Naive thymus-derived CD8-positive, alpha-beta T cell (primary cell): ENCODE data around the gene UGT3A1. TPM values are rescaled to one million over a fixed set of nuclear protein-coding genes. Genes with fewer than 3 reads are reported as not detected.
A peak's percentile ranks its signal among the peaks of the same experiment; 100 is the strongest.
"Not testable (repeated sequence)": the region's sequence is repeated elsewhere in the genome, so short reads cannot be mapped to it uniquely, and the experiment has no call there.

ENCODE experiments used
- ATAC-seq, 2 donors: fragments of 150-1000 bp; cut with Tn5 transposase in 1 of 2; sonication (Bioruptor Pico), chemical (Tn5 transposase) in 1 of 2; 1 replicate in 1 of 2; 2 replicates in 1 of 2; pipeline ENCODE4 v1.10.0; 2021; ENCODE audit warnings: mild to moderate bottlenecking in 2 of 2, moderate library complexity in 2 of 2
- POLR2A ChIA-PET: fragments of 350-600 bp; sonication (Branson Sonifier 250); formaldehyde crosslinking; loops from one replicate; lab custom pipeline; 2021; ENCODE audit warnings: antibody characterized with exemption; lab: Charles Lee
- DNase-seq, 10 donors: peaks; one replicate each; pipeline versions ENCODE4 v3.0.0 to v3.0.0-alpha.2; 2020 to 2022
- H3K27ac Mint-ChIP-seq, 10 donors: one replicate each; pipeline ENCODE4 v1.8.0; 2020 to 2022; ENCODE audit warnings: mild to moderate bottlenecking in 10 of 10, mixed read lengths in 10 of 10, moderate library complexity in 4 of 10, inconsistent platforms in 1 of 10
- H3K27me3 Mint-ChIP-seq, 5 donors: one replicate each; pipeline ENCODE4 v1.8.0; 2021 to 2022; ENCODE audit warnings: mixed read lengths in 5 of 5
- H3K36me3 Mint-ChIP-seq, 3 donors: one replicate each; pipeline ENCODE4 v1.8.0; 2020 to 2022; ENCODE audit warnings: mixed read lengths in 3 of 3, mild to moderate bottlenecking in 2 of 3, inconsistent platforms in 1 of 3
- H3K4me1 Mint-ChIP-seq, 4 donors: one replicate each; pipeline ENCODE4 v1.8.0; 2021 to 2022; ENCODE audit warnings: mixed read lengths in 4 of 4
- H3K4me3 Mint-ChIP-seq, 10 donors: one replicate each; pipeline ENCODE4 v1.8.0; 2020 to 2022; ENCODE audit warnings: mild to moderate bottlenecking in 10 of 10, mixed read lengths in 10 of 10, moderate library complexity in 6 of 10, inconsistent platforms in 1 of 10
- H3K9me3 Mint-ChIP-seq, 9 donors: one replicate each; pipeline ENCODE4 v1.8.0; 2020 to 2022; ENCODE audit warnings: mixed read lengths in 9 of 9, mild to moderate bottlenecking in 3 of 9, inconsistent platforms in 1 of 9, moderate library complexity in 1 of 9
- polyA plus RNA-seq, 3 donors: library from polyadenylated mRNA; unstranded; fragments of 300-500 nt; fragmentation: Illumina TruSeq; gene quantifications; one replicate each; pipeline ENCODE4 v1.2.3, GENCODE V29; 2021
- total RNA-seq, 8 experiments: library from RNA in 2 of 8; stranded (reverse) in 2 of 8; gene quantifications; one replicate each; pipeline ENCODE4 v1.2.3 and lab custom pipeline; 2021 to 2026

Gene UGT3A1, protein sequence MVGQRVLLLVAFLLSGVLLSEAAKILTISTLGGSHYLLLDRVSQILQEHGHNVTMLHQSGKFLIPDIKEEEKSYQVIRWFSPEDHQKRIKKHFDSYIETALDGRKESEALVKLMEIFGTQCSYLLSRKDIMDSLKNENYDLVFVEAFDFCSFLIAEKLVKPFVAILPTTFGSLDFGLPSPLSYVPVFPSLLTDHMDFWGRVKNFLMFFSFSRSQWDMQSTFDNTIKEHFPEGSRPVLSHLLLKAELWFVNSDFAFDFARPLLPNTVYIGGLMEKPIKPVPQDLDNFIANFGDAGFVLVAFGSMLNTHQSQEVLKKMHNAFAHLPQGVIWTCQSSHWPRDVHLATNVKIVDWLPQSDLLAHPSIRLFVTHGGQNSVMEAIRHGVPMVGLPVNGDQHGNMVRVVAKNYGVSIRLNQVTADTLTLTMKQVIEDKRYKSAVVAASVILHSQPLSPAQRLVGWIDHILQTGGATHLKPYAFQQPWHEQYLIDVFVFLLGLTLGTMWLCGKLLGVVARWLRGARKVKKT
- total RNA-seq (not detected), polyA plus RNA-seq (not detected), total RNA-seq (lab: John Stamatoyannopoulos, UW) (0 to 0.26 (median 0) reads per million in 6 experiments)

DNA sequence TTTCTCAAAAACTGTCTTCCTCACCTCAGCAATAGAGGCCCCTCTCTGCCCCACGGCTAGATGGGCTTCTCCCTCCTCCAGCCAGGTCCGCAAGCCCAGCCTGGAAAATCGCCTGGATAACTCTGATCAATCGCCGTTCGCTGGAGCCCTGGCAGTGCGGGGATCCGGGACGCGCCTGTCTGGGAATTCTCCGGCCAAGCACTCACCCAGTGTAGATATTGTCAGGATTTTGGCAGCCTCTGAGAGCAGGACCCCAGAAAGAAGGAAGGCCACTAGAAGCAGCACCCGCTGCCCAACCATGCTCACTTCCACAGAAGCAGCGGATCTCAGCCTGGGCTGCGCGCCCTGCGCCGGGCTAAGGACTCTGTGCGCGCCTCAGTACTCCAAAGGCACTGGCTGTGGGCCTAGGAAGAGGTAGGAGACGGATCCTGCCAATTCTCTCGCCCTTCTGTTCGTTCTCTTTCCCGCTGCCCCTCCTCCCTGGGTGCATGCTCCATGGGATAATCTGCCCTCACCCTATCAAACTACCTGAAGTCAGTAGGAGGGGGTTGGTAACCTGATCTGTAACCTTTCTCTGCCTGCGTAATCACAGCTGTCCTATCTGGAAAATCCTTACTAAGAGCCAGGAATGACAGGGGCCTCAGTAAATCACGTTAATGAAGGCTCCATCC, at the start of gene UGT3A1:
UGT3A1 (minus strand) TSS at position 450 of the 671 bp plus-strand sequence; CDS start at position 300, 150 bp downstream.
- Mint-ChIP-seq H3K4me3 (no peak within 1 kb of the TSS), H3K4me1 (no peaks in the 10 kb centered on the region), H3K9me3 (no peaks in the 10 kb centered on the region), H3K36me3 (no peaks in the 10 kb centered on the region), H3K27me3 (peaks cover 7 to 28% (median 23%) of the 10 kb centered on the region in 5 donors), H3K27ac (no peak within 1 kb of the TSS)
- POLR2A ChIA-PET = no interaction called here
- no peak for ATAC-seq
- DNase-seq = no peak

DNA sequence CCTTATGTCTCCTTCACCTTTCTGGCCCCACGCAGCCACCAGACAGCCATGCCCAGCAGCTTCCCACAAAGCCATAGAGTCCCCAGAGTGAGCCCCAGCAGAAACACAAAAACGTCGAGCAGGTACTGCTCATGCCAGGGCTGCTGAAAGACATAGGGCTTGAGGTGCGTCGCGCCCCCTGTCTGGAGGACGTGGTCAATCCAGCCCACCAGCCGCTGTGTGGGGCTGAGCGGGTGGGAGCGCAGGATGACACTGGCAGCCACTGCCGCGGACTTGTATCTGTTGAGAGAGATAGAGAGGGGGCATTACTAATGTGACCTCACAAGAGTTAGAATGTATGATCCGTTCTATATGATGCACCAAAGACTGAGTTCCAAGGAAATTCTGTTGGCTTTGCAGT, 44.5 kb upstream of the UGT3A1 start:
- ATAC-seq (no peak), DNase-seq (no peak)
- peaks cover 0 to 2% (median 0%) of the 10 kb centered on the region in 9 donors for H3K9me3 Mint-ChIP-seq
- POLR2A ChIA-PET = no interaction called here
- H3K4me3 Mint-ChIP-seq = no peak overlapping the region
- H3K27ac Mint-ChIP-seq = no peak overlapping the region
- H3K4me1 Mint-ChIP-seq = no peaks in the 10 kb centered on the region
- no peaks in the 10 kb centered on the region for H3K36me3 Mint-ChIP-seq
- H3K27me3 Mint-ChIP-seq = peaks cover 0 to 16% (median 4%) of the 10 kb centered on the region in 5 donors

DNA sequence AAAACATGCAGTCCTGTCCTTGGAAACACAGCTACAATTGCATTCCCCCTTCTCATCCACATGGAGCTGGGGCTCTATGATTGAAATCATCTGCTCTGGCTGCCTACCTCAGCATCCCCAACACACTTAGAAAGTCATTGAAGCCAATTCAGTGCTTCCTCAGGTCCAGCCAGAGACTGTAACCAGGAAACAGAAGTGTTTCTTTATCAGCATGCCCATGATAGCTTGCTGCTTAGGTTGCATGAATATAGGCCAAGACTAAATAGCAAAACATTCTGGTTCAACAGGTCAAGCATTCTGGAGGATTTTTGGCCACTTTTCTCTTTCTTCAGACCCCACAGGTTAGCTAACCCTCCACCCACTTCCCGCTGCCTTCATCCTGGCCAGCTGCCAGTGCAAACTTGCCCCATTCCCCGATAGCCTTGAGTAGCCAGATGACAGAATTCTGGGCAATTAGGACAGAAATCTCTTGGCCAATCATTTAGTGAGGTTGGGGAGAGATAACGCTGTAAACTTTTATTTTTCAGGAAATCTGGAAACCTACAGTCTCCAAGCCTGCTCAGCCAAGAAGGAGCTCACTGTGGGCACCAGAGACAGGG, 43.4 kb upstream of the UGT3A1 start:
- H3K36me3 Mint-ChIP-seq, H3K4me3 Mint-ChIP-seq, DNase-seq, H3K4me1 Mint-ChIP-seq, POLR2A ChIA-PET, H3K9me3 Mint-ChIP-seq, ATAC-seq, H3K27ac Mint-ChIP-seq: not testable (repeated sequence)
- peaks cover 0 to 16% (median 4%) of the 10 kb centered on the region in 5 donors for H3K27me3 Mint-ChIP-seq

DNA sequence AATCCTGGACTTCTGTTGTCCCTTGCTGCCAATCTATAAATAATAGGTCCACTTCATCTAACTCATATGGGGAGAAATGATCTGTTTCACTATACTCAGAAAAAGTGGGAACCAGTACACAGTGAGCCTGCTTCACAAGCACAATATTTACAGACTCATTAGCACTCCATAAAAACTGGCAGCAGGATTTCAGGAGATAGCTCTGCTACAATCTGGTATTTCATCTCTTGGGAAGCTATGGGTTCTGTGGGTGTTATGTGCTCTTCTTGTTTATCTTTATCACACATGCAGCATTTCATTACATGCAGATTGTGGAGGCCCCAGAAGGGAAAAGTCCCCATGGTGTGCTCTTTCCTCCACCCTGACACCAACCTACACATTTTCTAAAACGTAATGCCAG, 42.3 kb upstream of the UGT3A1 start:
- Mint-ChIP-seq H3K4me3 (no peak overlapping the region), H3K36me3 (peaks cover 0 to 2% (median 0%) of the 10 kb centered on the region in 3 donors), H3K27me3 (peaks cover 0 to 13% (median 5%) of the 10 kb centered on the region in 5 donors), H3K9me3 (peaks cover 0 to 2% (median 0%) of the 10 kb centered on the region in 9 donors), H3K4me1 (no peaks in the 10 kb centered on the region), H3K27ac (no peak overlapping the region)
- no peak for ATAC-seq
- POLR2A ChIA-PET = no interaction called here
- no peak for DNase-seq

DNA sequence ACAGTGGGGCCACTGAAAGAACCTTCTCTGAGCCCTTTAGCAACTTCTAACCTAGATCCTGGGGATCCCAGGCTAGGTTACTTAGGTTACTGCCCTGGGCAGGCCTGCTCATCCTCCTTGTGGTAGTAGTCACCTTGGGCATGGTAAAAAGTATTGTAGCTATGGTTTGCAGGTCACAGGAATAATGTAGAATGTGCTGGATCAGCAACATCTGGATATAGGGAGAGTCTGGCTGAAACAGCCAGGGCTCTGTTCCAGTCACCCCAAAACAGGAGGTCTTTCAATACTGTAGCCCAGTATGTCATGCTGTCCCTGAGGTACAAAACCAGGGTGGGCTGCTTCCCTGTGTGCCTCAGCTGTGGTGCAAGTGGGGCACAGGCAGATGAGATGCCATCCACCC, 41.9 kb upstream of the UGT3A1 start:
- Mint-ChIP-seq H3K9me3 (peaks cover 0 to 4% (median 0%) of the 10 kb centered on the region in 9 donors), H3K27me3 (peaks cover 0 to 9% (median 4%) of the 10 kb centered on the region in 5 donors), H3K4me1 (no peaks in the 10 kb centered on the region), H3K36me3 (peaks cover 0 to 4% (median 2%) of the 10 kb centered on the region in 3 donors), H3K4me3 (no peak overlapping the region), H3K27ac (peak overlapping the region in 1 of 10 donors; percentile 18)
- POLR2A ChIA-PET = no interaction called here
- no peak for DNase-seq
- ATAC-seq = no peak

DNA sequence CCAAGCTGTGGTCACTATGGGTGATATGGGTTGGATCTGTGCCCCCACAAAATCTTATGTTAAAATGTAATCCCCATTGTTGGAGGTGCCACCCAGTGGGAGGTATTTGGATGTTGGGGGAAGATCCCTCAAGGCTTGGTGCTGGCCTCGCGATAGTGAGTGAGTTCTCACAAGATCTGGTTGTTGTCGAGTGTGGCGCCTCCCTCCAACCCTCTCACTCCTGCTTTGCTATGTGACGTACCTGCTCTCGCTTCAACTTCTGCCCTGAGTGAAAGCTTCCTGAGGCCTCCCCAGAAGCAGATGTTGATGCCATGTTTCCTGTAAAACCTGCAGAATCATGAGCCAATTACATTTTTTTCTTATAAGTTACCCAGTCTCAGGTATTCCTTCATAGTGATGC, 40.0 kb upstream of the UGT3A1 start:
- POLR2A ChIA-PET = no interaction called here
- Mint-ChIP-seq H3K36me3 (peaks cover 0 to 9% (median 2%) of the 10 kb centered on the region in 3 donors), H3K4me1 (no peaks in the 10 kb centered on the region), H3K9me3 (peaks cover 0 to 11% (median 4%) of the 10 kb centered on the region in 9 donors), H3K4me3 (no peak overlapping the region), H3K27me3 (peaks cover 0 to 7% (median 6%) of the 10 kb centered on the region in 5 donors), H3K27ac (no peak overlapping the region)
- DNase-seq (no peak), ATAC-seq (no peak)

DNA sequence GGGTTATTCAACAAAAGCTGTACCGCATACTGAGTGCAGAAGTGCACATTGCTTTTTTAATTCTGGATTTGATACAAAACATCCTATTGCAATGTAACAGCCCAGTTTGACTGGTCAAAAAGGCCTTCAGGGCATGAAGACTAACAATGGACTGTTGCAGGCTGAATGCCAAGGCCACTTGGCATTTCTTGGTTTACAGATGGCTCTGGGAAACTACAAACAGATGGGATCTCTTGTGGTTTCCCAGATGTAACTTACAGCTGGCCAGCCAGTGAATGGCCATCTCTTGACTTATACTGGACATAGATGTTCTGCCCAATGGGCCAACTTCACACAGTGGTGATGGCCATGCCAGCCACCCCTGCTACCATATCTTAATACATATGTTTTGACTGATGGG, 38.7 kb upstream of the UGT3A1 start:
- no peak for ATAC-seq
- POLR2A ChIA-PET = no interaction called here
- DNase-seq = no peak
- H3K36me3 Mint-ChIP-seq = peaks cover 0 to 9% (median 2%) of the 10 kb centered on the region in 3 donors
- no peak overlapping the region for H3K27ac Mint-ChIP-seq
- H3K27me3 Mint-ChIP-seq = peaks cover 0 to 7% (median 3%) of the 10 kb centered on the region in 5 donors
- H3K4me3 Mint-ChIP-seq = no peak overlapping the region
- peaks cover 0 to 21% (median 5%) of the 10 kb centered on the region in 9 donors for H3K9me3 Mint-ChIP-seq
- H3K4me1 Mint-ChIP-seq = no peaks in the 10 kb centered on the region

DNA sequence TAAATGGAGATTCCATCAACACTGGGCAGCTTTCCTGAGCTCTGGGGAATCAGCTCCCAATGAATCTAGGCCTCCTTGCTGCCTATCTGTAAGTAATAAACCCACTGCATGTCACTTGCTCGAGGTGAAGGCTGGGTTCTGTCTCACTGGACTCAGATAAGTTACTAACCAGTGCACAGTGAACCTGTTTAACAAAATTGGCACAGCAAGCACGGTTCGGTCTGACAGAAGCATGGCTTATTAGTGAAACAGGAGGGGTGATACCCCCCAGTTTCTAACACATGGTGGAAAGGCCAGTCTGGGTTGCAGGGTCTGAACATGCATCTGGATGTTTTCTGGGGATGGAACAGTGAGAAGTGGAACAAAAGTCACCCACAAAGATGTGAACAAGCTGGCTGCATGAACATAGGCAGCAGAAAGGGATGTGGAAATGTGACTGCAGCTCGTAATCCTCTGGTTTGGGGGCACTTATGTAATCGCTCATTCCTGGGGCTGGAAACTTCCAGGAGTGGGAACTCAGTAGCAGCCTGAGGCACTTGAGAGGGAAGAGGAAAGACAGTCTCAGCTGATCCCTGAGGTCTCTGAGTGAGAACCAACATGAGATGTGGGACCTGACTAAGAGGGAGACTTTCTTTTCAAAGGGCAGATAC, 37.8 kb upstream of the UGT3A1 start:
- Mint-ChIP-seq H3K27me3 (peaks cover 0 to 9% (median 6%) of the 10 kb centered on the region in 5 donors), H3K27ac (no peak overlapping the region), H3K4me1 (no peaks in the 10 kb centered on the region), H3K4me3 (no peak overlapping the region), H3K9me3 (peaks cover 4 to 31% (median 14%) of the 10 kb centered on the region in 9 donors), H3K36me3 (peaks cover 2 to 18% (median 3%) of the 10 kb centered on the region in 3 donors)
- POLR2A ChIA-PET = no interaction called here
- ATAC-seq = no peak
- no peak for DNase-seq

DNA sequence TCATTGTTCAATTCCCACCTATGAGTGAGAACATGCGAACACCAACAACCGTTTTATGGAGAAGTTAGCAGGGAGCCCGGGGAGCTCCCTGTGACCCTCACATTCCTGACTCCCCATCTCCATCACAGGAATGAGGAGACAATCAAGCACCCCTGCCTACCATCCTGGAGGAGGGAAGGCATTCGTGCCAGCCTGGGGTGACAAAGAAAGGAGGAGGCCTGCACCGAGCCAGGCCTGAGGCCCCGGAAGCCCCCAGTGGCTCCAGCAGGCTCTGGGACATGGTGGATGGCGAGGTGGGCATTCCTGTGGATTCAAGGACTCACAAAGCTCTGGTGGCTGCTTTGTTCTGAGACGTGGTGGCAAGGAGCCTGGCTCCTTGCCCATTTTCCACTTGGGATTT, 36.5 kb upstream of the UGT3A1 start:
- peaks cover 4 to 33% (median 15%) of the 10 kb centered on the region in 9 donors for H3K9me3 Mint-ChIP-seq
- H3K27ac Mint-ChIP-seq = no peak overlapping the region
- no peak overlapping the region for H3K4me3 Mint-ChIP-seq
- POLR2A ChIA-PET = no interaction called here
- H3K36me3 Mint-ChIP-seq = peaks cover 2 to 19% (median 3%) of the 10 kb centered on the region in 3 donors
- DNase-seq (no peak), ATAC-seq (no peak)
- no peaks in the 10 kb centered on the region for H3K4me1 Mint-ChIP-seq
- peaks cover 0 to 13% (median 6%) of the 10 kb centered on the region in 5 donors for H3K27me3 Mint-ChIP-seq

DNA sequence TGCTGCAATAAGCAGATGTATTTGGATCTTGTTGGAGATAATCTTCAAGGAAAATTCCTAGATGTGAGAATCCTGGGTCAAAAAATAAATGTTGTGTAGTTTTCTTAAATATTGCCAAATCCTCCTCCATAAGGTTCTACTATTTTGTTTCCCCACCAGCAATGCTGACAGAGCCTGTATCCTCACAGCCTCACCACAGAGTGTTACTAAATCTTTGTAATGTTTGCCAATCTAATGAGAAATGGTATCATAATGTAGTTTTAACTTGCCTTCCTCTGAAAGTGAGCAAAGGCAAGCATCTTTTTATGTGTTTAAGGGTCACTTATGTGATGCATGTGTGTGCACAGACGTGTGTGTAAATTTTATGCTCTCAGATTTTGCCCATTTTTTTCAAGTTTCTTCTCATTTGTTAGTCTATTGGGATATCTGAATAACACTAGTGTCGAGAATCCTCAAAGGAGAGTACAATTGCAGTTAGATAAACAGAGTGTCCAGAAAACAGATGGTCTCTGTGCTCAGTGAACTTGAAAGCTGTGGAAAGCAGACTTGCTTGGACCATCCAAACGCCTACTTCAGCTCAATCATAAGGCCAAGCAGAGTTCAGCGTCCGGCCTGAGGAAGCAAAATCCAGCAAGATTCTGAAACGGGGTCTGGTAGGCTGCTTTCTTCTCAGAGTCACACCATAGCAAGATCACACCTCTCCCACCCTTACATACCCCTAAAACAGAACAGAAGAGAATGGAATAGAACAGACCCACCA, 35.7 kb upstream of the UGT3A1 start:
- peaks cover 0 to 13% (median 6%) of the 10 kb centered on the region in 5 donors for H3K27me3 Mint-ChIP-seq
- ATAC-seq = no peak
- no peaks in the 10 kb centered on the region for H3K4me1 Mint-ChIP-seq

DNA sequence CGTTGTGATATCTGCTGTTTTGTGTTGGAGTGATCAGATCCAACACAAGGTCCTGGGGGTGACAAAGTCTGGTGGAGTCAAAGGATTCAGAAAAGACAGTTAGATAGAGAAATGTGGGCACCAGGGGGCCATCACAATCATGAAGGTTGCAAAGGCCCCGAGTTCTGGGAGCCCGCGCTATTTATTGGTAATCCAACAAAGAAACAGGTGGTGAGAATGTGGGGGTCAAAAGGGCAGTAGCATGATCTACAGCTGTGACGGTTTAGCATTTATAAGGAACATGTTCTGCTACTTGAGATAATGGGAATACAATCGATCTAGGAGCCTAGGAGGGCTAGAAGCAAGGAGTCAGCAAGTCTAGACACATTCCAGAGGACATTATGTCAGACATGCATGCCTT, 31.1 kb upstream of the UGT3A1 start:
- POLR2A ChIA-PET = not testable (repeated sequence)

More for the DNA sequence above, 35.7 kb upstream of the UGT3A1 start:
- Mint-ChIP-seq H3K27ac (no peak overlapping the region), H3K36me3 (peaks cover 2 to 19% (median 3%) of the 10 kb centered on the region in 3 donors), H3K9me3 (peaks cover 4 to 37% (median 16%) of the 10 kb centered on the region in 9 donors), H3K4me3 (no peak overlapping the region)
- POLR2A ChIA-PET = no interaction called here
- DNase-seq = no peak

More for the DNA sequence above, 31.1 kb upstream of the UGT3A1 start:
- DNase-seq, H3K4me3 Mint-ChIP-seq, H3K27ac Mint-ChIP-seq, H3K4me1 Mint-ChIP-seq, ATAC-seq: not testable (repeated sequence)
- H3K36me3 Mint-ChIP-seq = peaks cover 0 to 15% (median 3%) of the 10 kb centered on the region in 3 donors
- H3K9me3 Mint-ChIP-seq = peaks cover 4 to 36% (median 16%) of the 10 kb centered on the region in 9 donors
- H3K27me3 Mint-ChIP-seq = peaks cover 0 to 13% (median 6%) of the 10 kb centered on the region in 5 donors
